Measurements from ENCODE around the gene SFRP4. TPM values are rescaled to one million over a fixed set of nuclear protein-coding genes. Genes with fewer than 3 reads are reported as not detected.

SFRP4 gene
- total and polyA plus RNA-seq, 10 of the 15 experiments (the other 5 are each of a cell fraction or from before 2014, with no cell fraction given), result 0.02 to 0.15 (median 0.14) TPM; not detected in 7

DNA sequence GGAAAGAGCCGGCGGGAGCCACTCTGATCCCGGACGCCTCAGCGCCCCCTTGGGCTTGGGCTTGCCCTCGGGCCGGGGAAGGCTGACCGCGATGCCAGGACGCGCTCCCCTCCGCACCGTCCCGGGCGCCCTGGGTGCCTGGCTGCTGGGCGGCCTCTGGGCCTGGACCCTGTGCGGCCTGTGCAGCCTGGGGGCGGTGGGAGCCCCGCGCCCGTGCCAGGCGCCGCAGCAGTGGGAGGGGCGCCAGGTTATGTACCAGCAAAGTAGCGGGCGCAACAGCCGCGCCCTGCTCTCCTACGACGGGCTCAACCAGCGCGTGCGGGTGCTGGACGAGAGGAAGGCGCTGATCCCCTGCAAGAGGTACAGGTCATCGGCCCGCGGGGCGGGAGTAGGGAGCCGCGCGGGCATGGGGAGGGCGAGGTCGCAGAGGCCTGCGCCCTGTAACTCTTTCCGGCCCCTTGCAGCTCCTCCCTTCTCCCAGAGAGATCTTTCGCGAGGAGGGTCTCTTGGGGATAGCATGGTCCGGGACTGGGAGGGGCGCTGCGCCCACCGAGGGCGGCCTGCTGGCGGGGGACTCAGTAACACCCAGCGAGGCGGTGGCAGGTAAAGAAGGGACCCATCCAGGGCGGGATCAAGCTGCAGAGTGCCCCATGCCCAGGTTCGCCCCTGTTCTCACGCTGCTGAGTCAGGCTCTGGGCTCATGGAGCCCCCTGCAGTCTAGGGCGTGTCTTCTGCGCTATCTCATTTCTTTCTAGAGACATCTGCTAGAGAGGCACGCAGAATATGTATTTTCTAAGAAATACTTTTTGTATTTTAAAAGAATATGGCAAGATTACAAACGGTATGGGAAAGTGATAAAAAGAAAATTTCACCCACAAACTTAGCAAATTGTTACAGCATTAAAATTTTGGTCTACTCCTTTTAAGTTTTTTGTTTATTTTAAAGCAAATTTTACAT lies 4.5 kb upstream of the SFRP4 start (continued):
- TF ChIP-seq CUX1 (IDR thresholded peaks at IDR 0.05; ENCODE audit: insufficient replicate concordance, low read depth, low read length) (no peak), NFYA (IDR thresholded peaks at IDR 0.05; ENCODE audit: borderline replicate concordance, low read depth, low read length) (no peak), MXI1 (IDR thresholded peaks at IDR 0.05; ENCODE audit: low read depth, low read length) (peak; percentile 21; the same call in 1 of the 2 replicates), CEBPZ (IDR thresholded peaks at IDR 0.05; ENCODE audit: low read depth, low read length) (no peak), HDGF (IDR thresholded peaks at IDR 0.05) (peak; percentile 41; the same call in 1 of the 2 replicates), IKZF2 (IDR thresholded peaks at IDR 0.05) (no peak; a peak in 1 of 4 replicates), TCF3 (IDR thresholded peaks at IDR 0.05; ENCODE audit: borderline replicate concordance, insufficient read depth, low read depth, low read length) (no peak), EGR1 (IDR thresholded peaks at IDR 0.05; ENCODE audit: borderline replicate concordance in 1 of 2, low read depth in 2 of 2, low read length in 2 of 2) (no peak), BACH1 (IDR thresholded peaks at IDR 0.05; ENCODE audit: borderline replicate concordance) (peak; percentile 61; the same call in 1 of the 2 replicates), RB1 (IDR thresholded peaks at IDR 0.05; ENCODE audit: borderline replicate concordance) (peak; percentile 17; the same call in 1 of the 2 replicates), IKZF1 (conservative IDR thresholded peaks at IDR 0.05) (peak; percentile 90), KLF5 (IDR thresholded peaks at IDR 0.05; ENCODE audit: partially characterized antibody) (no peak), NR2C1 (IDR thresholded peaks at IDR 0.05) (peak; percentile 31), ZNF274 (IDR thresholded peaks at IDR 0.05; ENCODE audit: insufficient read depth, insufficient read length) (no peak)
- TF ChIP-seq, protein P1, sequence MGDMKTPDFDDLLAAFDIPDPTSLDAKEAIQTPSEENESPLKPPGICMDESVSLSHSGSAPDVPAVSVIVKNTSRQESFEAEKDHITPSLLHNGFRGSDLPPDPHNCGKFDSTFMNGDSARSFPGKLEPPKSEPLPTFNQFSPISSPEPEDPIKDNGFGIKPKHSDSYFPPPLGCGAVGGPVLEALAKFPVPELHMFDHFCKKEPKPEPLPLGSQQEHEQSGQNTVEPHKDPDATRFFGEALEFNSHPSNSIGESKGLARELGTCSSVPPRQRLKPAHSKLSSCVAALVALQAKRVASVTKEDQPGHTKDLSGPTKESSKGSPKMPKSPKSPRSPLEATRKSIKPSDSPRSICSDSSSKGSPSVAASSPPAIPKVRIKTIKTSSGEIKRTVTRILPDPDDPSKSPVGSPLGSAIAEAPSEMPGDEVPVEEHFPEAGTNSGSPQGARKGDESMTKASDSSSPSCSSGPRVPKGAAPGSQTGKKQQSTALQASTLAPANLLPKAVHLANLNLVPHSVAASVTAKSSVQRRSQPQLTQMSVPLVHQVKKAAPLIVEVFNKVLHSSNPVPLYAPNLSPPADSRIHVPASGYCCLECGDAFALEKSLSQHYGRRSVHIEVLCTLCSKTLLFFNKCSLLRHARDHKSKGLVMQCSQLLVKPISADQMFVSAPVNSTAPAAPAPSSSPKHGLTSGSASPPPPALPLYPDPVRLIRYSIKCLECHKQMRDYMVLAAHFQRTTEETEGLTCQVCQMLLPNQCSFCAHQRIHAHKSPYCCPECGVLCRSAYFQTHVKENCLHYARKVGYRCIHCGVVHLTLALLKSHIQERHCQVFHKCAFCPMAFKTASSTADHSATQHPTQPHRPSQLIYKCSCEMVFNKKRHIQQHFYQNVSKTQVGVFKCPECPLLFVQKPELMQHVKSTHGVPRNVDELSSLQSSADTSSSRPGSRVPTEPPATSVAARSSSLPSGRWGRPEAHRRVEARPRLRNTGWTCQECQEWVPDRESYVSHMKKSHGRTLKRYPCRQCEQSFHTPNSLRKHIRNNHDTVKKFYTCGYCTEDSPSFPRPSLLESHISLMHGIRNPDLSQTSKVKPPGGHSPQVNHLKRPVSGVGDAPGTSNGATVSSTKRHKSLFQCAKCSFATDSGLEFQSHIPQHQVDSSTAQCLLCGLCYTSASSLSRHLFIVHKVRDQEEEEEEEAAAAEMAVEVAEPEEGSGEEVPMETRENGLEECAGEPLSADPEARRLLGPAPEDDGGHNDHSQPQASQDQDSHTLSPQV (IDR thresholded peaks at IDR 0.05), result no peak

Measured in GM12878 (cell line).